IMR-90 (cell line): ENCODE measurements around the gene PSD2.

Experiments
- CTCF ChIP-seq: conservative IDR thresholded peaks from 2 replicates; pipeline ENCODE4 v1.5.1; 2012; ENCODE audit warnings: mild to moderate bottlenecking, low read depth, low read length, improper control_type of control experiment
- POLR2A ChIP-seq: IDR thresholded peaks from 2 replicates; pipeline ENCODE4 v1.6.1; 2012; ENCODE audit warnings: mild to moderate bottlenecking, low read depth, low read length
- RFX5 ChIP-seq: IDR thresholded peaks from 2 replicates; pipeline ENCODE4 v1.8.0; 2012; ENCODE audit warnings: low read depth, mild to moderate bottlenecking, low read length, moderate library complexity
- USF2 ChIP-seq: fragments of 150-350 bp; IDR thresholded peaks from 2 replicates; pipeline ENCODE4 v1.6.1; 2017; ENCODE audit warnings: mild to moderate bottlenecking, antibody characterized with exemption, low read length, low read depth

- TF ChIP-seq POLR2A = no peak
- no peak for TF ChIP-seq USF2
- no peak for TF ChIP-seq CTCF
- TF ChIP-seq RFX5 = no peak
Observed at GRCh38 chr5:139847091-139847490, 51.5 kb downstream of the PSD2 start.
